ENCODE results near the gene ATP8A1.

- TF ChIP-seq POLR2AphosphoS5 (IDR thresholded peaks at IDR 0.05) = no peak
- no peak for TF ChIP-seq CTCF (IDR thresholded peaks at IDR 0.05 in 8 of 11, conservative IDR thresholded peaks at IDR 0.05 in 3 of 11)
- no peak for TF ChIP-seq POLR2A (IDR thresholded peaks at IDR 0.05)
Measured at GRCh38 chr4:42364266-42365053, 292.4 kb downstream of the ATP8A1 start.
